Breast epithelium (tissue), 4 donors: ENCODE data around the gene BEAN1. TPM values are rescaled to one million over a fixed set of nuclear protein-coding genes. Genes with fewer than 3 reads are reported as not detected.

ENCODE experiments used
- DNase-seq, 2 donors: peaks; one replicate each; pipeline ENCODE4 v3.0.0-alpha.2; 2019; ENCODE audit warnings: low spot score in 2 of 2
- H3K27ac ChIP-seq, 2 donors: fragments of 200-600 bp; sonication (generic) in 1 of 2; one replicate each; pipeline ENCODE4 v1.5.1; 2016 to 2019; ENCODE audit warnings: mild to moderate bottlenecking in 1 of 2
- H3K27me3 ChIP-seq, 2 donors: fragments of 200-600 bp; sonication (generic) in 1 of 2; one replicate each; pipeline versions ENCODE4 v1.5.1 to v1.6.0; 2017 to 2019; ENCODE audit warnings: control low read depth in 1 of 2, mild to moderate bottlenecking in 1 of 2
- H3K36me3 ChIP-seq: fragments of 200-600 bp; one replicate; pipeline ENCODE4 v1.5.1; 2019
- H3K4me1 ChIP-seq, 2 donors: fragments of 200-600 bp; sonication (generic); one replicate each; pipeline ENCODE4 v1.5.1; 2016 to 2019; ENCODE audit warnings: control low read depth in 1 of 2
- H3K4me3 ChIP-seq, 3 donors: fragments of 200-600 bp; sonication (generic); 1 replicate in 2 of 3; 2 replicates in 1 of 3; pipeline ENCODE4 v1.5.1; 2016 to 2019; ENCODE audit warnings: mild to moderate bottlenecking in 3 of 3, moderate library complexity in 2 of 3
- H3K9me3 ChIP-seq, 2 donors: fragments of 200-600 bp; sonication (generic) in 1 of 2; one replicate each; pipeline ENCODE4 v1.5.1; 2016 to 2019; ENCODE audit warnings: control low read depth in 1 of 2
- CTCF ChIP-seq, 3 donors: fragments of 450-650 bp; IDR thresholded peaks; one replicate each; pipeline ENCODE4 v1.5.1; 2016 to 2017; ENCODE audit warnings: antibody characterized with exemption in 3 of 3, mild to moderate bottlenecking in 3 of 3, moderate library complexity in 3 of 3
- POLR2A ChIP-seq: fragments of 450-650 bp; IDR thresholded peaks from one replicate; pipeline ENCODE4 v1.6.1; 2016; ENCODE audit warnings: antibody characterized with exemption, mild to moderate bottlenecking, moderate library complexity
- POLR2AphosphoS5 ChIP-seq, 3 donors: sonication (generic); formaldehyde crosslinking; IDR thresholded peaks; one replicate each; pipeline ENCODE4 v1.6.1; 2017; ENCODE audit warnings: antibody characterized with exemption in 3 of 3
- intact Hi-C: fragments of 100-400 bp; cut with DNase I; formaldehyde crosslinking; loops from one replicate; pipeline ENCODE4 v1.15.1; 2023; ENCODE audit warnings: low total_unique reads
- total RNA-seq, 3 donors: library from RNA; depleted of rRNA; stranded (reverse); fragments of >200 nt; gene quantifications; one replicate each; pipeline ENCODE4 v1.1.0, GENCODE V29; 2016

The BEAN1 gene
- total RNA-seq, 3 donors from 2014 or later, result 0.16 to 3.5 TPM; not detected in 1

GRCh38 chr16:66481943-66482390 is 54.9 kb downstream of the BEAN1 start:
- intact Hi-C loops, result loop anchor here (5.0 kb wide), 1 partner anchor 75 kb away; no protein-coding TSS in a partner anchor

GRCh38 chr16:66483689-66484452 is 56.8 kb downstream of the BEAN1 start:
- Histone ChIP-seq H3K36me3 (no peaks in the 10 kb centered on the region), H3K4me3 (no peak overlapping the region), H3K9me3 (no peaks in the 10 kb centered on the region), H3K27me3 (no peaks in the 10 kb centered on the region), H3K27ac (no peak overlapping the region), H3K4me1 (peaks cover 6 to 8% of the 10 kb centered on the region in 2 donors)
- TF ChIP-seq POLR2A, result no peak
- TF ChIP-seq CTCF (IDR thresholded peaks at IDR 0.05), result peak; percentile 40 to 93 (median 84)
- intact Hi-C loops, result loop anchor here (5.0 kb wide), 1 partner anchor 77 kb away; no protein-coding TSS in a partner anchor
- DNase-seq, result peak; percentile 60 to 80

More at GRCh38 chr16:66481943-66482390, 54.9 kb downstream of the BEAN1 start:
- peak in 1 of 2 donors; percentile 7 for DNase-seq
- Histone ChIP-seq H3K27ac (no peak overlapping the region), H3K9me3 (no peaks in the 10 kb centered on the region), H3K4me3 (no peak overlapping the region), H3K36me3 (no peaks in the 10 kb centered on the region), H3K4me1 (peaks cover 4 to 5% of the 10 kb centered on the region in 2 donors), H3K27me3 (no peaks in the 10 kb centered on the region)
- TF ChIP-seq CTCF (IDR thresholded peaks at IDR 0.05) (no peak), POLR2AphosphoS5 (IDR thresholded peaks at IDR 0.05) (no peak), POLR2A (no peak)

- Histone ChIP-seq H3K27me3 (no peaks in the 10 kb centered on the region), H3K27ac (no peak overlapping the region), H3K4me3 (no peak overlapping the region), H3K9me3 (no peaks in the 10 kb centered on the region), H3K4me1 (peaks cover 6 to 8% of the 10 kb centered on the region in 2 donors), H3K36me3 (no peaks in the 10 kb centered on the region)
- intact Hi-C loops, result loop anchor here (5.0 kb wide), 1 partner anchor 77 kb away; no protein-coding TSS in a partner anchor
- DNase-seq, result peak in 1 of 2 donors; percentile 8
- TF ChIP-seq CTCF (IDR thresholded peaks at IDR 0.05) (no peak), POLR2A (no peak), POLR2AphosphoS5 (IDR thresholded peaks at IDR 0.05) (no peak)
These were observed 57.5 kb downstream of the BEAN1 start for GRCh38 chr16:66484453-66485213.

DNA sequence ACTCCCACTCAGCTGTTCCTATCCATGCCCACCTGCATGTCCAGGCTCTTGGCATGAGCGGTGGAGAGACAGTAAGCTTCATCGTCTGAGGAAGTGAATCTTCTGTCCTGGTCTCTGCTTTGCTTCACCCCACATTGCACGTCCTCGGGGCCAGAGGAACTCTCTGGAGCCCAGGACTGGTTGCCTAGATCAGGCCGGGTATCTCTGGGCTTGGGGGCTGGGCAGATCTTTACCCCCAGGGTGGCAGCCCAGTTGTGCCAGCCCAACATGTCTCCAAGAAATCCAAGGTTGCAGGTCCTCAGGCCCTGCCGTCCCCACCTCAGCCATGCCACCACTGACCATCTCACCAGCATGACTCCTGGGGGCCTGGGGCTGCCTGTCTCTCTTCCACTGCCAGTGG is 58.3 kb downstream of the BEAN1 start:
- H3K27ac ChIP-seq, result no peak overlapping the region
- intact Hi-C loops, result no loop called here
- no peaks in the 10 kb centered on the region for H3K27me3 ChIP-seq
- TF ChIP-seq CTCF (IDR thresholded peaks at IDR 0.05), result no peak
- TF ChIP-seq POLR2AphosphoS5 (IDR thresholded peaks at IDR 0.05), result no peak
- peaks cover 6 to 8% of the 10 kb centered on the region in 2 donors for H3K4me1 ChIP-seq
- peak in 1 of 2 donors; percentile 15 for DNase-seq
- H3K4me3 ChIP-seq, result no peak overlapping the region
- no peaks in the 10 kb centered on the region for H3K36me3 ChIP-seq
- H3K9me3 ChIP-seq, result no peaks in the 10 kb centered on the region
